Adipocyte (in vitro differentiated cells): Measurements from ENCODE around the gene C22orf39.
"Not testable (repeated sequence)": the region's sequence is repeated elsewhere in the genome, so short reads cannot be mapped to it uniquely, and the experiment has no call there.

ENCODE experiments used
- DNase-seq: peaks from one replicate; pipeline ENCODE4 v3.0.0-alpha.2; 2015; ENCODE audit warnings: low read depth
- H3K27me3 ChIP-seq: replicated peaks from 2 replicates; pipeline ENCODE4 v1.7.0; 2013; ENCODE audit warnings: mild to moderate bottlenecking, low read length, moderate library complexity; ENCODE audit not compliant: control insufficient read depth, insufficient read depth
- H3K36me3 ChIP-seq: 2 replicates; pipeline ENCODE4 v1.7.0; 2013; ENCODE audit warnings: low read length, mild to moderate bottlenecking, moderate library complexity; ENCODE audit not compliant: control insufficient read depth, insufficient read depth, severe bottlenecking
- H3K4me1 ChIP-seq: 2 replicates; pipeline ENCODE4 v1.7.0; 2013; ENCODE audit warnings: mild to moderate bottlenecking, low read length, moderate library complexity; ENCODE audit not compliant: control insufficient read depth, insufficient read depth
- H3K4me3 ChIP-seq: 2 replicates; pipeline ENCODE4 v1.7.0; 2013; ENCODE audit warnings: mild to moderate bottlenecking, low read length, moderate library complexity
- H3K9ac ChIP-seq: 2 replicates; pipeline ENCODE4 v1.7.0; 2013; ENCODE audit warnings: mild to moderate bottlenecking, low read length, moderate library complexity
- H3K9me3 ChIP-seq: 2 replicates; pipeline ENCODE4 v1.7.0; 2013; ENCODE audit warnings: mild to moderate bottlenecking, low read length, moderate library complexity; ENCODE audit not compliant: control insufficient read depth

Gene C22orf39

DNA sequence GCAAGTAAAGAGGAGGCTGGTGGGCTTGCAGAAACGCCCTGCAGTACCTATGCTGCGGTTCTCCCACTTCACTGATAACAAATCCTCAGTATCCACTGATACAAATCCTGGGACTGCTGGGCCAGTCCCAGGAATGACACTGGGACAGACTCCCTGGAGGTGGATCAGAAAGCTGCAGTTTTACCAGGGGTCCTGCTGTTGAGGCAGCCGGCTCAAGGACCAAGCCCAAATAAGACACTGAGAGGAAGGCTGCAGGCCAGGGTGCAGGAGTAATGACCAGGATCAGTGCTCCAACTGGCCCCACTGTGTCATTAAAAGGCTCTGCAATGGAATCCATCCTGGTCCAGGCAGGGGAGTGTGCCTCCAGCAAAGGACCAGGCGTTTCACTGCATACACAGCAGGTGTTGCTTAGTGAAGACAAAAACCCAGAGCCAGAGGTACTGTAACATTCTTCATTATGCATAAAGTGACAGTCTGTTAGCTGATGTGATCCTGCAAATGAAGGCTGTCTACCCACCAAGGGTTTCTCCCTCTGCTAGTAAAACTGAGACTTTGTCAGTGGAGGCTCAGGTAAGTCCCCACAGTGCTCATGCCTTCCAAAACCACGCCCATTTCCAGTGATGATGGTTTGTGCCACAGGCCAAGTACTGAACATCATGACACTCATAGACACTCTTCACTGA lies 1.4 kb upstream of the C22orf39 start:
- no peak for DNase-seq
- no peak overlapping the region for H3K4me3 ChIP-seq

DNA sequence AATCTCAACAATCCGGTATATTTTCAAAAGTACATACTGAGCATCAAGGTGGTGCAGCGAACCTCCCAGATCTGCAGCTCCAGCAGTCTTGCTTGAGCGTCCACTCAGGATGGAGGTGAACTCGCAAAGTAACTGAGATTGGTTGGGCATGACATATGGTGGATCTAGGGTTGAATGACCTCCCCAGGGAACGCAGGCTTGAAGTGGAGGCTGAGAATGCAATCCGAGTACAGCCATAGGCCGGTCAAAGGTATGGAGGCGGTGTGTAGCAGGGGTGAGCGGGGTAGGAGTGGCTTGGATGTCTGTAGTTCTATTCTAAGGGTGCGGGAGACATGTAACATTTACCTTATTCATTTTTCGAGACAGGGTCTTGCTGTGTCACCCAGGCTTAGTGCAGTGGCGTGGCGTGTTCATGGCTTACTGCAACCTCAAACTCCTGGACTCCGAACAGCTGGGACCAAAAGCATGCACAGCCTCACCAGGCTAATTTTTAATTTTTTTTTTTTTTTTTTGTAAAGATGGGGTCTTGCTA lies 631 bp upstream of the C22orf39 start:
- Histone ChIP-seq H3K9me3 (no peaks in the 10 kb centered on the region), H3K27me3 (no peaks in the 10 kb centered on the region), H3K4me1 (peaks cover 32% of the 10 kb centered on the region), H3K4me3 (peak overlapping the region; percentile 89), H3K9ac (peak overlapping the region; percentile 88), H3K36me3 (peaks cover 36% of the 10 kb centered on the region)
- peak; percentile 79 for DNase-seq

More for the DNA sequence above, 1.4 kb upstream of the C22orf39 start:
- Histone ChIP-seq H3K9ac (no peak overlapping the region), H3K9me3 (no peaks in the 10 kb centered on the region), H3K27me3 (no peaks in the 10 kb centered on the region), H3K4me1 (peaks cover 32% of the 10 kb centered on the region), H3K36me3 (peaks cover 39% of the 10 kb centered on the region)

DNA sequence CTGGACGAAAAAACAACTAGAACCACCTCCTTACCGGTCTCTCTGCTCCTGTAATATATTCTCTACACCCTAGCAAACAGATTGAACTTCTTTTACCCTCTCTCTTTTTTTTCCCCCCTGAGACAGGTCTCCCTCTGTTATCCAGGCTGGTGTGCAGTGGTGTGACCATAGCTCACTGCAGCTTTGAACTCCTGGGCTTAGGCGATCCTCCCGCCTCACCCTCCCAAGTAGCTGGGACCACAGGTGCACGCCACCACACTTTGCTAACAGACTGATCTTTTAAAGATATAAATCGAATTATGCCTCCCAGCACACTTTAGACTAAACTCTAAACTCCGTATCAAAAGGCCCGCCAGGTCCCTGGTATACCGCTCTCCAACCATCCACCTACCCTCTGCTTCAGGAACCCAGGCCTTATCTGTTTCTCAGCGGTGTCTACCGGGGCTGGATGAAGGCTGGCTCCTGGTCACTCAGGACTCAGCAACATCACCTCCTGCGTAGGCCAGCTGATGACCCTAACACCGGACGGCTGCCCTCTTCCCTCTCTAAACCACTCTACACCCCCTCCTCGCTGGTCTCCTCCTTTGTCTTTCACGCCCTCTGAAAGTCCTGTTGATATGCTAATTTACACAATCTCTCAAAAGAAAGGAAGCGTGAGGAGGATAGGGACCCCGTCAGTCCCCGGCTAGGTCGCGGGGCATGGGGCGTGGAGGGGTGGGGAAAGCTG lies 745 bp downstream of the C22orf39 start:
- Histone ChIP-seq H3K9me3 (no peaks in the 10 kb centered on the region), H3K9ac (peak overlapping the region; percentile 88), H3K36me3 (peaks cover 25% of the 10 kb centered on the region), H3K4me1 (peaks cover 38% of the 10 kb centered on the region), H3K4me3 (peak overlapping the region; percentile 89), H3K27me3 (no peaks in the 10 kb centered on the region)
- DNase-seq, result no peak

- H3K9me3 ChIP-seq, H3K4me3 ChIP-seq, H3K9ac ChIP-seq, DNase-seq, H3K27me3 ChIP-seq: not testable (repeated sequence)
- Histone ChIP-seq H3K36me3 (peaks cover 17% of the 10 kb centered on the region), H3K4me1 (peaks cover 35% of the 10 kb centered on the region)
Observed at GRCh38 chr22:19445279-19445982, 2.1 kb downstream of the C22orf39 start.

DNA sequence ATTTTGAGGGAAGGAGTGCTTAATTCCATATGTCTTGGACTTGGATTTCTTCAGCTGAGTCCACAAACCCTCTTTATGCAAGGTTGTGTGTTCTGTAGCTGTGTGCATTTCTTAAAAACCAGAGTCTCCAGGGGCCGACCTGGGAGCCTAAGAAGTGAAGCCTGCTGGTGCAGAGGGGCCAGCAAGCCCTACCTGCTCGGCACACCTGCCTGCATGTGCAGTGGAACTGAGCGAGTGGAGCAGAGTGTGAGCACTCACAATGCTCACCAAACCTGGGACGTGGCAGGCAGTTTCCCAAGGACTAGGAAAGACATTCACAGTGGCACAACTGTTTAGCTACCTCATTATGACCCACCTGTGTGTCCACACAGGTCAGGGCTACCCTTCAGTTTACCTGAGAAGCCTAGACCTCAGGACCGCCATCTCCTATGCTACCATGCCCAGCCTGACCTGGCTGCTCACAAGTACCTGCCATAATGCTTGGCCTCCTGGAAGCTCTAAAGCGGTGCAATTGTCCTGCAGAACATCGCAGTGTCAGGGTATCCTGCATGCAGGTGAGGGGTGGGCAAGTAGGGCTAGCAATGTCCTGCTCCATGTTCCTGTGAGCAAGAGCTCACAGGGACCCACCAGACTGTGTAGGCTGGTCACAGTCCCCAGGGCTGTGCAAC lies 3.8 kb downstream of the C22orf39 start:
- Histone ChIP-seq H3K36me3 (peaks cover 11% of the 10 kb centered on the region), H3K9me3 (no peaks in the 10 kb centered on the region), H3K27me3 (no peaks in the 10 kb centered on the region), H3K4me3 (no peak overlapping the region), H3K9ac (no peak overlapping the region), H3K4me1 (peaks cover 24% of the 10 kb centered on the region)
- DNase-seq, result no peak

DNA sequence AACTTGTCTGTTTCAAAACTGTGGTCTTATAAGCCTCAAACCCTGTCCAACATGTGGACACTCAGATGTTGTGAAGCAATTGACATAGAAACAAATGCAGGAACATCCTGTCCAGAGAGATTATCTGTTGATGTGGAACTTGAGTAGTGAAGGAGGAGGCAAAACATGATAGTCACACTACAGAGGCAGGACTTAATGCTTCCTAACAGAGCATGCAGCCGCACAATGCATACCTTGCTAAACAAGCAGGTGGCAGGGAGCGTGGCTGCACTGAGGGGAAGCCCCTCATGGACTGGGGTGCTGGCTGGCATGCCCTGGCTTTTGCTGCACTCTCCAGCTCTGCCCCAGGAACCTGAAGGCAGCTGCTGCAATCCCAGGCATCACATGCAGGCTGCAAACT lies 5.3 kb downstream of the C22orf39 start:
- Histone ChIP-seq H3K4me3 (no peak overlapping the region), H3K27me3 (no peaks in the 10 kb centered on the region), H3K4me1 (peaks cover 15% of the 10 kb centered on the region), H3K36me3 (peaks cover 11% of the 10 kb centered on the region), H3K9me3 (no peaks in the 10 kb centered on the region), H3K9ac (no peak overlapping the region)
- DNase-seq, result no peak

- H3K4me1 ChIP-seq, result peaks cover 6% of the 10 kb centered on the region
- no peak for DNase-seq
- no peaks in the 10 kb centered on the region for H3K9me3 ChIP-seq
- no peak overlapping the region for H3K9ac ChIP-seq
- H3K4me3 ChIP-seq, result no peak overlapping the region
- no peaks in the 10 kb centered on the region for H3K27me3 ChIP-seq
- peaks cover 23% of the 10 kb centered on the region for H3K36me3 ChIP-seq
Observed at GRCh38 chr22:19440411-19441195, 6.9 kb downstream of the C22orf39 start.

GRCh38 chr22:19438298-19438697 lies 9.2 kb downstream of the C22orf39 start:
- Histone ChIP-seq H3K27me3 (no peaks in the 10 kb centered on the region), H3K36me3 (peaks cover 28% of the 10 kb centered on the region), H3K9me3 (no peaks in the 10 kb centered on the region), H3K9ac (no peak overlapping the region), H3K4me3 (no peak overlapping the region), H3K4me1 (peaks cover 11% of the 10 kb centered on the region)
- DNase-seq, result no peak

- not testable (repeated sequence) for H3K4me3 ChIP-seq, H3K4me1 ChIP-seq, H3K9me3 ChIP-seq, H3K27me3 ChIP-seq, DNase-seq, H3K9ac ChIP-seq
- H3K36me3 ChIP-seq, result peaks cover 26% of the 10 kb centered on the region
Observed at GRCh38 chr22:19436444-19437161, 10.9 kb downstream of the C22orf39 start.
